ENCODE results near the gene INTS4.
"Not testable (repeated sequence)": the region's sequence is repeated elsewhere in the genome, so short reads cannot be mapped to it uniquely, and the experiment has no call there.

GRCh38 chr11:77913608-77914306 lies 80.7 kb downstream of the INTS4 start:
- TF ChIP-seq CTCF (optimal IDR thresholded peaks at IDR 0.05 in 1 of 3, IDR thresholded peaks at IDR 0.05 in 1 of 3, conservative IDR thresholded peaks at IDR 0.05 in 1 of 3; ENCODE audit: extremely low read depth in 1 of 3, insufficient read depth in 2 of 3, low read length in 3 of 3); EZH2 (IDR thresholded peaks at IDR 0.05; ENCODE audit: low read length): not testable (repeated sequence)
